Measurements from ENCODE around the gene ANLN. TPM values are rescaled to one million over a fixed set of nuclear protein-coding genes. Genes with fewer than 3 reads are reported as not detected.

Gene ANLN
- total and polyA plus RNA-seq, 2 experiments from 2014 or later = 8.2 to 31.3 TPM

GRCh38 chr7:36474283-36475010 lies 84.8 kb downstream of the ANLN start:
- TF ChIP-seq EZH2 (IDR thresholded peaks at IDR 0.05; ENCODE audit: borderline replicate concordance) (no peak), EZH2phosphoT487 (IDR thresholded peaks at IDR 0.05; ENCODE audit: low read depth, severe bottlenecking, unreplicated experiment) (no peak), CTCF (IDR thresholded peaks at IDR 0.05; ENCODE audit: poor library complexity) (no peak)
- Histone ChIP-seq H3K79me2 (no peaks in the 10 kb centered on the region), H3K9me3 (ENCODE audit: low read depth) (no peaks in the 10 kb centered on the region), H3K36me3 (replicated peaks; ENCODE audit: insufficient read depth, low read depth) (no peaks in the 10 kb centered on the region), H3K4me2 (no peak overlapping the region), H2AFZ (no peak overlapping the region), H3K27ac (no peak overlapping the region), H3K27me3 (no peaks in the 10 kb centered on the region), H4K20me1 (ENCODE audit: insufficient read depth, poor library complexity, severe bottlenecking) (no peaks in the 10 kb centered on the region), H3K9me2 (replicated peaks; ENCODE audit: insufficient read depth) (no peaks in the 10 kb centered on the region), H3K4me3 (no peak overlapping the region), H3K4me1 (ENCODE audit: insufficient read depth) (no peaks in the 10 kb centered on the region)
- 85% methylated on average over 6 of the region's 6 CpGs for WGBS (ENCODE audit: low lambda C conversion rate, missing lambda C conversion rate)
- DNase-seq (ENCODE audit: low spot score) = no peak

GRCh38 chr7:36475011-36475342 lies 85.3 kb downstream of the ANLN start:
- H3K36me3 ChIP-seq (replicated peaks; ENCODE audit: insufficient read depth, low read depth) = no peaks in the 10 kb centered on the region
- H2AFZ ChIP-seq = no peak overlapping the region
- TF ChIP-seq EZH2phosphoT487 (IDR thresholded peaks at IDR 0.05; ENCODE audit: low read depth, severe bottlenecking, unreplicated experiment) (no peak), CTCF (IDR thresholded peaks at IDR 0.05; ENCODE audit: poor library complexity) (no peak), EZH2 (IDR thresholded peaks at IDR 0.05; ENCODE audit: borderline replicate concordance) (no peak)
- no peaks in the 10 kb centered on the region for H3K79me2 ChIP-seq
- DNase-seq (ENCODE audit: low spot score) = no peak
- no peaks in the 10 kb centered on the region for H4K20me1 ChIP-seq (ENCODE audit: insufficient read depth, poor library complexity, severe bottlenecking)
- H3K9me2 ChIP-seq (replicated peaks; ENCODE audit: insufficient read depth) = no peaks in the 10 kb centered on the region
- no peak overlapping the region for H3K4me3 ChIP-seq
- no peak overlapping the region for H3K27ac ChIP-seq
- H3K27me3 ChIP-seq = no peaks in the 10 kb centered on the region
- H3K4me1 ChIP-seq (ENCODE audit: insufficient read depth) = no peaks in the 10 kb centered on the region
- H3K9me3 ChIP-seq (ENCODE audit: low read depth) = no peaks in the 10 kb centered on the region
- no peak overlapping the region for H3K4me2 ChIP-seq

GRCh38 chr7:36475381-36475780 lies 85.7 kb downstream of the ANLN start:
- Histone ChIP-seq H3K9me2 (replicated peaks; ENCODE audit: insufficient read depth) (no peaks in the 10 kb centered on the region), H3K9me3 (ENCODE audit: low read depth) (no peaks in the 10 kb centered on the region), H4K20me1 (ENCODE audit: insufficient read depth, poor library complexity, severe bottlenecking) (no peaks in the 10 kb centered on the region), H3K4me2 (no peak overlapping the region), H3K27me3 (no peaks in the 10 kb centered on the region), H3K4me3 (no peak overlapping the region), H3K4me1 (ENCODE audit: insufficient read depth) (no peaks in the 10 kb centered on the region), H2AFZ (no peak overlapping the region), H3K79me2 (no peaks in the 10 kb centered on the region), H3K36me3 (replicated peaks; ENCODE audit: insufficient read depth, low read depth) (no peaks in the 10 kb centered on the region), H3K27ac (no peak overlapping the region)
- no peak for TF ChIP-seq EZH2 (IDR thresholded peaks at IDR 0.05; ENCODE audit: borderline replicate concordance)
- no peak for TF ChIP-seq CTCF (IDR thresholded peaks at IDR 0.05; ENCODE audit: poor library complexity)
- no peak for TF ChIP-seq EZH2phosphoT487 (IDR thresholded peaks at IDR 0.05; ENCODE audit: low read depth, severe bottlenecking, unreplicated experiment)
- WGBS (ENCODE audit: low lambda C conversion rate, missing lambda C conversion rate) = 95% methylated on average over 3 of the region's 3 CpGs
- no peak for DNase-seq (ENCODE audit: low spot score)

Measured in hepatocyte (in vitro differentiated cells).